ENCODE measurements around the gene DGKQ.
"Not testable (repeated sequence)": the region's sequence is repeated elsewhere in the genome, so short reads cannot be mapped to it uniquely, and the experiment has no call there.

DGKQ gene

GRCh38 chr4:925171-925570 is 48.2 kb downstream of the DGKQ start:
- H3K4me1 ChIP-seq (ENCODE audit: control insufficient read depth in 1 of 2, insufficient read depth in 1 of 2, low read depth in 1 of 2, low read length in 1 of 2) = peaks cover 38 to 48% of the 10 kb centered on the region in 2 experiments
- H3K27me3 ChIP-seq = no peaks in the 10 kb centered on the region
- no peaks in the 10 kb centered on the region for H3K9me3 ChIP-seq
- no peak overlapping the region for H3K27ac ChIP-seq
- TF ChIP-seq CTCF (IDR thresholded peaks at IDR 0.05) = no peak
- H3K36me3 ChIP-seq = peaks cover 9% of the 10 kb centered on the region
- no peak overlapping the region for H3K4me3 ChIP-seq (ENCODE audit: low read depth in 1 of 2, low read length in 1 of 2)

GRCh38 chr4:924107-925096 is 49.0 kb downstream of the DGKQ start:
- H3K27ac ChIP-seq = no peak overlapping the region
- no peak for TF ChIP-seq CTCF (IDR thresholded peaks at IDR 0.05)
- no peaks in the 10 kb centered on the region for H3K9me3 ChIP-seq
- H3K36me3 ChIP-seq = peaks cover 9% of the 10 kb centered on the region
- no peak overlapping the region for H3K4me3 ChIP-seq (ENCODE audit: low read depth in 1 of 2, low read length in 1 of 2)
- peaks cover 38 to 48% of the 10 kb centered on the region in 2 experiments for H3K4me1 ChIP-seq (ENCODE audit: control insufficient read depth in 1 of 2, insufficient read depth in 1 of 2, low read depth in 1 of 2, low read length in 1 of 2)
- H3K27me3 ChIP-seq = no peaks in the 10 kb centered on the region

- peaks cover 9% of the 10 kb centered on the region for H3K36me3 ChIP-seq
- TF ChIP-seq CTCF (IDR thresholded peaks at IDR 0.05) = no peak
- H3K27ac ChIP-seq = no peak overlapping the region
- no peaks in the 10 kb centered on the region for H3K9me3 ChIP-seq
- no peaks in the 10 kb centered on the region for H3K27me3 ChIP-seq
- no peak overlapping the region for H3K4me3 ChIP-seq (ENCODE audit: low read depth in 1 of 2, low read length in 1 of 2)
- H3K4me1 ChIP-seq (ENCODE audit: control insufficient read depth in 1 of 2, insufficient read depth in 1 of 2, low read depth in 1 of 2, low read length in 1 of 2) = peaks cover 35 to 44% of the 10 kb centered on the region in 2 experiments
Measured at GRCh38 chr4:921830-922331, 51.5 kb downstream of the DGKQ start.

GRCh38 chr4:919004-919680 is 54.2 kb downstream of the DGKQ start:
- H3K4me1 ChIP-seq (ENCODE audit: control insufficient read depth in 1 of 2, insufficient read depth in 1 of 2, low read depth in 1 of 2, low read length in 1 of 2) = peaks cover 50 to 62% of the 10 kb centered on the region in 2 experiments
- H3K4me3 ChIP-seq (ENCODE audit: low read depth in 1 of 2, low read length in 1 of 2); H3K27me3 ChIP-seq; H3K9me3 ChIP-seq; H3K36me3 ChIP-seq: not testable (repeated sequence)
- peak overlapping the region; percentile 70 for H3K27ac ChIP-seq

- H3K4me1 ChIP-seq (ENCODE audit: control insufficient read depth in 1 of 2, insufficient read depth in 1 of 2, low read depth in 1 of 2, low read length in 1 of 2) = peaks cover 50 to 62% of the 10 kb centered on the region in 2 experiments
- H3K36me3 ChIP-seq; H3K27me3 ChIP-seq; H3K4me3 ChIP-seq (ENCODE audit: low read depth in 1 of 2, low read length in 1 of 2); H3K9me3 ChIP-seq; H3K27ac ChIP-seq: not testable (repeated sequence)
Measured at GRCh38 chr4:918591-918990, 54.8 kb downstream of the DGKQ start.

GRCh38 chr4:917992-918391 is 55.4 kb downstream of the DGKQ start:
- H3K4me1 ChIP-seq (ENCODE audit: control insufficient read depth in 1 of 2, insufficient read depth in 1 of 2, low read depth in 1 of 2, low read length in 1 of 2) = peaks cover 48 to 56% of the 10 kb centered on the region in 2 experiments

More at GRCh38 chr4:917992-918391, 55.4 kb downstream of the DGKQ start:
- no peak overlapping the region for H3K27ac ChIP-seq
- TF ChIP-seq CTCF (IDR thresholded peaks at IDR 0.05) = no peak
- no peaks in the 10 kb centered on the region for H3K27me3 ChIP-seq
- H3K36me3 ChIP-seq = peaks cover 3% of the 10 kb centered on the region
- H3K9me3 ChIP-seq = no peaks in the 10 kb centered on the region
- H3K4me3 ChIP-seq (ENCODE audit: low read depth in 1 of 2, low read length in 1 of 2) = no peak overlapping the region

All from neutrophil (primary cell).